ENCODE results near the gene IFIT3. TPM values are rescaled to one million over a fixed set of nuclear protein-coding genes. Genes with fewer than 3 reads are reported as not detected.
"Not testable (repeated sequence)": the region's sequence is repeated elsewhere in the genome, so short reads cannot be mapped to it uniquely, and the experiment has no call there.

The IFIT3 gene
- total RNA-seq, 1 experiment from 2014 or later = 0.55 TPM

GRCh38 chr10:89325081-89325480 is 2.7 kb upstream of the IFIT3 start:
- not testable (repeated sequence) for H3K9me3 ChIP-seq (ENCODE audit: control insufficient read depth, low read depth, low read length); H3K56ac ChIP-seq (ENCODE audit: insufficient read length, low read depth, low read length); H4K91ac ChIP-seq (ENCODE audit: insufficient read length, low read depth, low read length); H2BK5ac ChIP-seq (ENCODE audit: insufficient read length, low read length); H3K27me3 ChIP-seq (ENCODE audit: insufficient read depth, low read length); H4K20me1 ChIP-seq (ENCODE audit: control insufficient read depth, insufficient read depth, insufficient read length); H3K4me1 ChIP-seq (ENCODE audit: insufficient read depth, low read length); H4K8ac ChIP-seq (replicated peaks; ENCODE audit: insufficient read length, low read depth, low read length); H3K27me3 Mint-ChIP-seq (ENCODE audit: low read depth); DNase-seq; H3K18ac ChIP-seq (ENCODE audit: insufficient read length, low read depth, low read length); H3K14ac ChIP-seq (ENCODE audit: insufficient read depth, low read length); H3T11ph ChIP-seq (ENCODE audit: low read length); H3K23me2 ChIP-seq (ENCODE audit: insufficient read length, low read depth, low read length, poor library complexity, severe bottlenecking); H3K27ac ChIP-seq (ENCODE audit: insufficient read length, low read depth, low read length); H2BK20ac ChIP-seq (ENCODE audit: low read depth, low read length, poor library complexity, severe bottlenecking); H2AFZ ChIP-seq (ENCODE audit: low read length); H3K4me2 ChIP-seq (ENCODE audit: insufficient read depth, insufficient read length, low read length); H3K79me1 ChIP-seq (ENCODE audit: insufficient read depth, low read depth, low read length, poor library complexity, severe bottlenecking); H2AK5ac ChIP-seq (ENCODE audit: insufficient read length, low read length); H3K4me3 Mint-ChIP-seq; H2BK120ac ChIP-seq (ENCODE audit: low read depth, low read length, poor library complexity, severe bottlenecking); H4K5ac ChIP-seq (ENCODE audit: insufficient read length, low read depth, low read length); H3K79me2 ChIP-seq (ENCODE audit: insufficient read depth, low read length); H3K9me3 Mint-ChIP-seq; H3K36me3 Mint-ChIP-seq (ENCODE audit: insufficient read depth in 1 of 3, low read depth in 3 of 3); H3K4ac ChIP-seq (ENCODE audit: low read depth, low read length); H2BK12ac ChIP-seq (ENCODE audit: insufficient read length, low read depth, low read length); H3K23ac ChIP-seq (ENCODE audit: insufficient read length, low read depth, low read length); H3K9ac ChIP-seq (ENCODE audit: extremely low read depth, insufficient read length, low read length); H2BK15ac ChIP-seq (ENCODE audit: low read depth, low read length); H3K27ac Mint-ChIP-seq
- H3K4me1 Mint-ChIP-seq = peaks cover 30 to 31% of the 10 kb centered on the region in 2 experiments

GRCh38 chr10:89325856-89326255 is 1.9 kb upstream of the IFIT3 start:
- not testable (repeated sequence) for H3T11ph ChIP-seq (ENCODE audit: low read length); H3K4me3 Mint-ChIP-seq; H3K4me2 ChIP-seq (ENCODE audit: insufficient read depth, insufficient read length, low read length); H3K4ac ChIP-seq (ENCODE audit: low read depth, low read length); H2BK12ac ChIP-seq (ENCODE audit: insufficient read length, low read depth, low read length); H4K20me1 ChIP-seq (ENCODE audit: control insufficient read depth, insufficient read depth, insufficient read length); H2BK5ac ChIP-seq (ENCODE audit: insufficient read length, low read length); H2AFZ ChIP-seq (ENCODE audit: low read length); H3K27ac ChIP-seq (ENCODE audit: insufficient read length, low read depth, low read length); H4K91ac ChIP-seq (ENCODE audit: insufficient read length, low read depth, low read length); H3K27me3 Mint-ChIP-seq (ENCODE audit: low read depth); H3K9me3 ChIP-seq (ENCODE audit: control insufficient read depth, low read depth, low read length); H3K9ac ChIP-seq (ENCODE audit: extremely low read depth, insufficient read length, low read length); H2BK15ac ChIP-seq (ENCODE audit: low read depth, low read length); H3K27me3 ChIP-seq (ENCODE audit: insufficient read depth, low read length); H2BK120ac ChIP-seq (ENCODE audit: low read depth, low read length, poor library complexity, severe bottlenecking); H3K36me3 Mint-ChIP-seq (ENCODE audit: insufficient read depth in 1 of 3, low read depth in 3 of 3); H4K5ac ChIP-seq (ENCODE audit: insufficient read length, low read depth, low read length); H3K23ac ChIP-seq (ENCODE audit: insufficient read length, low read depth, low read length); H3K79me2 ChIP-seq (ENCODE audit: insufficient read depth, low read length); H4K8ac ChIP-seq (replicated peaks; ENCODE audit: insufficient read length, low read depth, low read length); H3K56ac ChIP-seq (ENCODE audit: insufficient read length, low read depth, low read length); H2BK20ac ChIP-seq (ENCODE audit: low read depth, low read length, poor library complexity, severe bottlenecking); H3K9me3 Mint-ChIP-seq; H2AK5ac ChIP-seq (ENCODE audit: insufficient read length, low read length); H3K23me2 ChIP-seq (ENCODE audit: insufficient read length, low read depth, low read length, poor library complexity, severe bottlenecking); DNase-seq; H3K79me1 ChIP-seq (ENCODE audit: insufficient read depth, low read depth, low read length, poor library complexity, severe bottlenecking); H3K18ac ChIP-seq (ENCODE audit: insufficient read length, low read depth, low read length)
- Histone ChIP-seq H3K4me1 (ENCODE audit: insufficient read depth, low read length) (peaks cover 11% of the 10 kb centered on the region), H3K14ac (ENCODE audit: insufficient read depth, low read length) (peak overlapping the region; percentile 81; the same call in 1 of the 2 replicates)
- Mint-ChIP-seq H3K4me1 (peaks cover 30 to 36% of the 10 kb centered on the region in 2 experiments), H3K27ac (peak overlapping the region in 1 of 3 experiments; percentile 62; a peak in 3 of 7 replicates)
- no CpG with 5 or more reads among the region's 2 CpGs for WGBS (ENCODE audit: extremely low coverage, insufficient read length, low lambda C conversion rate)

All from H9 (cell line).